T follicular helper cell (primary cell): ENCODE results near the gene TRABD.

Experiments used
- DNase-seq: peaks from one replicate; pipeline ENCODE4 v3.0.0-alpha.2; 2020; ENCODE audit warnings: low read depth

Gene TRABD

DNA sequence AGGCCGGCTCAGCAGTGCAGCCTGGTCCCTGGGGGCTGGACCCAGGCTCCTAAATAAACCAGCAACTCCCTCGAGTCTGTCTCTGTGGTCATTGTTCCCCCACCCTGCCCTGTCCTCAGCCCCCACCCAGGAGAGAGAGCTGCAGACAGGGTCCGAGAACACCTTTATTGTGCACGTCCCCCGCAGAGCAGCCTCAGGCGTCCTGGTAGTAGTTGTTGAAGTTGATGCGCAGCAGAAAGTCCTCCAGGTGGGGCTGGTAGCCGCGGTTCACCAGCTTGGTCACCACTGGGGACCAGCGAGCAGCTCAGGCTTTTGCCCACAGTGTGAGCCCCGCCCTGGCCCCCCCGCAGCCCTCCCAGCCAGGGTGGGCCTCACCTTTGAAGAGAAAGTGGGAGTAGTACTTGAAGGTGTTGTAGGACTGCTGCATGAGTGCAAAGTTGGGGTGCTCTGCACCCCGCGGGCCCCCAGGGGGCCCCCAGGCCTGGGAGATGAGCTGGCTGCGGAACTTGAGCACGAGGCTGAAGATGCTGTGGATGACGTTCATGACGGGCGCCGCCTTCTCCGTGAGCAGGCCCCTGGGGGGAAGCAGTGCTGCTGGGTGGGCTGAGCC lies 31.9 kb downstream of the TRABD start:
- DNase-seq: no peak

- no peak for DNase-seq
Observed at GRCh38 chr22:50218153-50218995, 32.7 kb downstream of the TRABD start.

DNA sequence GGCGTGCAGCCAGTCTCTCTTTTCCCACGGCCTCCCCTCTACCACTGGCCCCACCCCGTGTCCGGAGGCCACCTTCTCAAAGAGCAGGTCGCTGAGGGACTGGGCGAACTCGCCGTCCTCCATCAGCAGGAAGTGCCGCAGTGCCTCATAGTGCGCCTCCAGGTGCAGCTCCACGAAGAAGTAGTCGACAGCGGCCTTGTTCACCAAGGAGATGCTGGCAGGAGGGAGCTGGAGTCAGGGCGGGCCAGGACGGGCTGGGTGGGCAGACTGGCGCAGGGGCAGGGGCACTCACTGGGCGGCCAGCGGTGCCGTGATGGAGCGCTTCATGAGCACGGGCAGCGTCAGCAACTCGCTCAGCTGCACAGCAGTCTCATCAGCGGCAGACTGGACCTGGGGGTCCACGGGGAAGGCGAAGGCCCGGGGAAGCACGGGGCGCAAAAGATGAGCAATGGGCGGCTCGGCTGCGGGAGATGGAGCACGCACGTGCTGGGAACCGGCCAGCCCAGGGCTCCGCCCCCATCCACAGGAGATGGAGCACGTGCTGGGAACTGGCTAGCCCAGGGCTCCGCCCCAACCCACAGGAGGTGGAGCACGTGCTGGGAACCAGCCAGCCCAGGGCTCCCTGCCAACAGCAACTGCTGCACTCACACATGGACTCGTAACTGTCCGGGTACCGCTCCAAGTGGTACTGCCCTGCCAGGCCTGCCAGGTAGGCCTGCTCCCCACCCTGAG lies 33.4 kb downstream of the TRABD start:
- DNase-seq: no peak

GRCh38 chr22:50219800-50220602 lies 34.3 kb downstream of the TRABD start:
- DNase-seq: no peak

DNA sequence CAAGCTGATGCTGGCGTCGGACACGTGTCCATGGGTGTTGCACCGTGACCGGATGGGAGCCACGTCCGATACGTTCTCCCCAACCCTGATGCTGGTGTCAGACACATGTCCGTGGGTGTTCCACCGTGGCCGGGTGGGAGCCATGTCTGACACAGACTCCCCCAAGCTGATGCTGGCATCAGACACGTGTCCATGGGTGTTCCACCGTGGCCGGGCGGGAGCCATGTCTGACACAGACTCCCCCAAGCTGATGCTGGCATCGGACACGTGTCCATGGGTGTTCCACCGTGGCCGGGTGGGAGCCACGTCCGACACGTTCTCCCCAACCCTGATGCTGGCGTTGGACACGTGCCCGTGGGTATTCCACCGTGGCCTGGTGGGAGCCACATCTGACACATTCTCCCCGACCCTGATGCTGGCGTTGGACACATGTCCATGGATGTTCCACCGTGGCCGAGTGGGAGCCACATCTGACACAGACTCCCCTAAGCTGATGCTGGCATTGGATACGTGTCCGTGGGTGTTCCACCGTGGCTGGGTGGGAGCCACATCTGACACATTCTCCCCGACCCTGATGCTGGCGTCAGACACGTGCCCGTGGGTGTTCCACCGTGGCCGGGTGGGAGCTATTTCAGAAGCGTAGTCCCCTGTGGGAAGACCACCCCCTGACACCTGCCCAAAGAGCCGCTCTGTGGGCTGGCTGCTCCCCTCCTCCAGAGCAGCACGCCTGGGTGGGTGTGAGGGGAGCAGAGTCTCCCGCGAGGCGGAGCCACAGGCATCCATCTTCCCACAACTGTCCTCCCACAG lies 35.1 kb downstream of the TRABD start:
- no peak for DNase-seq

DNA sequence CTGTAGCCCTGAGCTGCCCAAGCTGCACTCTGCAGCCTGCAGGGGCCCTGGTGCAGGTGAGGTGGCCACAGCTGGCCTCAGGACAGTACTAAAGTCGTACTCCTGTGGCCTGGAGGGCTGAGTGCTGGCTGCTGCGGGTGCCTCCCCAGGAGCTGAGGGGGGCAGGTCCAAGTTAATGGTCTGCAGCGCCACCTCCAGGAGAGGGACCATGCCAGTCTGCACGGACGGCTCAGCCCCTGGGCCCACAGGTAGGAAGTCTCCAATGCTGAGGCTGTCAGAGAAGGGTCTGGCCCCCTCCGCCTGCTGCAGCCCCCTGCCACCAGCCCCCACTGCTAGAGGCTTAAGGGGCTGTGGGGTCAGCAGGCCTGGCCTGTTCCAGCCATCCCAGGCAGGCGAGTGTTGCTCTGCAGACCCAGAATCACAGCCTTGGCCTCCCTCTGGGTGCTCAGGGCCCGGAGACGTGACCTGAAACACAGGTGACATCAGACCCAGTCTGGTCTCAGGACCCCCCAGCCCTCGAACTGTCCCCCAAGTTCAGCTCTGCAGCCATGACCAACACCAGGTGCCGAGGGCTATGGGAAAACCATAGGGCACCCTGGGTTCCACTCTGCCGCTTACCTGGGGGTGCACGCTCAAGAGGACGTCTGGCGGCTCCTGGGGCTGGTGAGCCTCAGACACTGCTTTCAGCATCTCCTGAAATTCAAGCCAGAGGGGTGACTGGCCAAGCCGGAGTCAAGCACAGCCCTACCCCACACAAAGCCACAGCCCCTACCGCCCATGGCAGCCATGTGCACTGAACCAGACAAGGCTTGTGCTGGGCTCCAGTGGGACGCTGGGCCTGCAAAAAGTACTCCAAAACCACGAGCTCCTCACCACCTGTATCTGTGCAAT lies 35.9 kb downstream of the TRABD start:
- DNase-seq: no peak

GRCh38 chr22:50222508-50222907 lies 36.8 kb downstream of the TRABD start:
- DNase-seq: no peak

DNA sequence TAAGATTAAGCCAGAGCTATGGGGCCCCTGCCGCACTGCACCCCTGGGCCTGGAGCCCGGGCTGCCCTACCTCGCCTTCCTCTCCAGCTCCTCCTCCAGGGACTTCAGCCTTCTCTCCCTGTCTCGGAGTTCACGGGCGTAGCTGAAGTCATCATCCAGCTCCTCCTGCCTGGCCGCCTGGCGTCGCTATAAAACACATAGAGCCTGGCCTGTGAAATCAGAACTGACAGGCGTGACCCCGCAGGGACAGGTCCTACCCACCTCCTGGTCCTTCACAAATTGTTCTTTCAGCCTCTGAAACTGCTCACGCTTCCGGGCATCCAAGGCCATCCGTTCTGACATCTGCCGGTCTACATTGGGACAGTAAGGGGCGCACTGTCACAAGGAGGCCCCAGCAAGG lies 38.4 kb downstream of the TRABD start:
- no peak for DNase-seq

- no peak for DNase-seq
Observed at GRCh38 chr22:50225200-50225969, 39.7 kb downstream of the TRABD start.

GRCh38 chr22:50226063-50226874 lies 40.6 kb downstream of the TRABD start:
- no peak for DNase-seq

GRCh38 chr22:50226875-50227165 lies 41.1 kb downstream of the TRABD start:
- DNase-seq: no peak

DNA sequence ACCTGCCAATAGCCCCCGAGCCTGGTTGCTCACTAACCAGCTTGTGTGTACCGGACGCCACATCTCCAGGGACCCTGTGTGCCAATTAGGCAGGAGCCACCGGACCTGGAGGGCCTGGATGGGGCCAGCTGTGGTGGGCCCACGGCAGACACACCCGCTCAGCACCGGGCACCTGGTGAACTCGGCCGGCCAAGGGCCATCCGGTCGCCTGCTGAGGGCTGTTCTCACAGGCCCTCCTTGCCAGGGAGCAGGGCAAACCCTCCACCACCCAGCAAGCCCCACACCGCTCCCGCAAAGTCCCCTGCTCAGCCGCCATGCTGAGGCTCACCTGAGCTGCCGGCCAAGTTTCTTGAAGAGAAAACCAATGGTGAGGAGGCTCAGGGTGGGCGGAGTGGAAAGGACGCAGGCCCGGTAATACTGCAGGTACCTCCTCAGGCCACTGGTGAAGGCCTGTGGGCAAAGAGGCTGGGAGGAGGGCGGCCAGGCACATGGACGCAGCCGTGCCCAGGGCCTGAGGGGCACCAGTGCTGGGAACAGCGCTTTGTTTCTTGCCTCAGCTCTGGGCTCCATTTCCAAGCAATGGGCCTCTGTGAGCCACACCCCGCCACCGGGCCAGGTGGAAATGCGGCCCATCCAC lies 42.0 kb downstream of the TRABD start:
- DNase-seq: no peak

DNA sequence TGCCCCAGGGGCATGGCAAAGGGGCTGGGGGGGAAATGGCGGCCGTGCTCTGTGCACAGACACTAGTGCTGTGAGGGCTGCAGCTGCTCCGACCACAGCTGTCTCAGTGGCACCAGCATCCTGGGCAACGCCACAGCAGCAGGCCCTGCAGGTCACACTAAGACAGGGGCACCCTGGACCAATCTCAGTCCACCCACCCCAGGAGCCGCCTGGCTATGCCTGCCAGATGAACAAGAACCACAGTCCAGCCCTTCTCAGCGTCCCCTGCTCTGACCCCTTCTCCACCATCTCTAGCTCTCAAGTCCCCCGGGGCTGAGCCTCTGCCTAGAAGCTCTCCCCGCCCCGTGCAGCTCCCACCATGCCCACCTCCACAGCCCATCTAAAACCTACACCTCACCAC lies 42.7 kb downstream of the TRABD start:
- no peak for DNase-seq

DNA sequence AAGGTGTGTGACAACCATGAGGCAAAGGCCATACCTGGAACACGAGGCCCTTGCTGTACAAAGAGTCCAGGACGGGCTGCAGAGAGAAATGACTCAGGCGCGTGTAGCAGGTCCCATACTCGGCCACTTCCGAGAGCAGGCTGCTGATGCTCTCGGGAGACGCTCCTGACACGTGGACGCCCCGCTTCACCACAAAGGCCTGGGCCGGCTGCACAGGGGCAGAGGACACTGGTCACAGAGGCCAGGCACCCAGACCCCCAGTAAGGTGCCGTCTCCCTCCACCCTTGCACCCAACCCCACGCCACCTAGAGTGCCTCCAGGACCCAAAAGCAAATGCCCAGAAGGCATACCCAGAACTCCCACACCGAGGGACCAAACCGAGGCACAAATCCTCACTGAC lies 43.7 kb downstream of the TRABD start:
- DNase-seq: no peak

DNA sequence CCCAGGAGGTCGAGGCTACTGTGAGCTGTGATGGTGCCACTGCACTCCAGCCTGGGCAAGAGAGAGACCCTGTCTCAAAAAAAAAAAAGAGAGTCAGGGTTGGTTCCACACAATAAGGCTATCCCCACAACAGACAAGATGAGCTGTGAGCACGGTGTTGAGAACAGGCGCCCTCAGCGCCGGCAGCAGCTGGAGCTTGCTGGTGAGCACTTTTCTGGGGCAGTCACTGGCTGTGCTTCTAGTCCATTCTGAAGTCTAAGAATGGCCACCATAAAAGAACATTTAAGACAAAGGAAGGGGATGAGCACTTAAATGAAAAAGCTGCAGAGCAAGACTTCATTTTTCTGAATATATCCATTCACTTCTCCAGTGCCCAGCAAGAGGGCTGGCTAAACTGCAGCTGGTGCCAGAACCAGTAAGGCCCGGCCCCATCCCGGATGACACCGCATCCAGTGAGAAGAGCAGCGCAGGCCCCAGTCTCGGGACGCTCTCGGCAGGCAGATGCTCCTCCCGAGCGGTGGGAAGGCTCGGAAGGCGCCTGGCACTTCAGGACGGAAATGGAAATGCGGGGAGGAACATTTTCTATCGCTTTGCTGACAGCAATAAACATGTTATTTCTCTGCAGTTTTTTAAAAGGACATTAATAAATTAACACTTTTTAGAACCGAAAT lies 46.9 kb downstream of the TRABD start:
- no peak for DNase-seq

- no peak for DNase-seq
Observed at GRCh38 chr22:50233223-50233622, 47.5 kb downstream of the TRABD start.

- no peak for DNase-seq
Observed at GRCh38 chr22:50236731-50237409, 51.2 kb downstream of the TRABD start.
